K562 (cell line): ENCODE results near the gene SNX25. TPM values are rescaled to one million over a fixed set of nuclear protein-coding genes. Genes with fewer than 3 reads are reported as not detected.

Experiments used
- BMI1 ChIP-seq: fragments of 150-350 bp; IDR thresholded peaks from 2 replicates; pipeline ENCODE4 v1.6.1; 2014; ENCODE audit warnings: low read length
- CCNT2 ChIP-seq: IDR thresholded peaks from 2 replicates; pipeline ENCODE4 v1.6.1; 2011; ENCODE audit warnings: borderline replicate concordance, low read depth, mild to moderate bottlenecking, moderate library complexity, mixed read lengths, low read length; ENCODE audit not compliant: insufficient read length; ENCODE audit errors: extremely low read depth
- GMEB1 ChIP-seq: fragments of 250-450 bp; sonication (Bioruptor Pico); IDR thresholded peaks from 2 replicates; pipeline ENCODE4 v1.4.0; 2020; ENCODE audit warnings: mild to moderate bottlenecking
- HDAC2 ChIP-seq: fragments of 450-650 bp; IDR thresholded peaks from 2 replicates; pipeline ENCODE4 v1.6.1; 2016; ENCODE audit warnings: mild to moderate bottlenecking
- MCM5 ChIP-seq: fragments of 450-650 bp; IDR thresholded peaks from 2 replicates; pipeline ENCODE4 v1.6.1; 2016; ENCODE audit warnings: low read depth
- MTA3 ChIP-seq: fragments of 450-650 bp; formaldehyde crosslinking; IDR thresholded peaks from 2 replicates; pipeline ENCODE4 v1.6.1; 2017; ENCODE audit warnings: mild to moderate bottlenecking, borderline replicate concordance
- MYC ChIP-seq, 2 experiments: fragments of 250-450 bp in 1 of 2; sonication (Bioruptor Pico) in 1 of 2; IDR thresholded peaks; 2 replicates each; pipeline versions ENCODE4 v1.5.1 to v1.6.1; 2012 to 2021; ENCODE audit warnings: low read depth in 2 of 2, borderline replicate concordance in 1 of 2, improper control_type of control experiment in 1 of 2, low read length in 1 of 2, mild to moderate bottlenecking in 1 of 2, moderate library complexity in 1 of 2
- NR2C2 ChIP-seq, 2 experiments: fragments of 200-800 bp in 1 of 2; sonication (Bioruptor generic) in 1 of 2; sonication (generic) in 1 of 2; formaldehyde crosslinking in 1 of 2; IDR thresholded peaks; 2 replicates each; pipeline versions ENCODE4 v1.6.1 to v1.8.0; 2016 to 2022; ENCODE audit warnings: mild to moderate bottlenecking in 1 of 2, missing compliant biosample characterization in 1 of 2, missing genetic modification characterization in 1 of 2, missing genetic modification reagents in 1 of 2
- RB1 ChIP-seq: fragments of 450-650 bp; IDR thresholded peaks from 2 replicates; pipeline ENCODE4 v1.6.1; 2017; ENCODE audit warnings: low read depth, mild to moderate bottlenecking
- RNF2 ChIP-seq: sonication (generic); IDR thresholded peaks from 2 replicates; pipeline ENCODE4 v1.6.1; 2016
- SIN3B ChIP-seq: fragments of 450-650 bp; IDR thresholded peaks from 2 replicates; pipeline ENCODE4 v1.6.1; 2017; ENCODE audit warnings: low read depth, mild to moderate bottlenecking, moderate library complexity
- TAF1 ChIP-seq: IDR thresholded peaks from 2 replicates; pipeline ENCODE4 v1.6.1; 2011; ENCODE audit warnings: mild to moderate bottlenecking, low read length, moderate library complexity; ENCODE audit not compliant: insufficient read depth, control insufficient read depth, severe bottlenecking; ENCODE audit errors: extremely low read depth
- TEAD4 ChIP-seq, 2 experiments: sonication (generic) in 1 of 2; formaldehyde crosslinking in 1 of 2; IDR thresholded peaks; 2 replicates each; pipeline versions ENCODE4 v1.6.1 to v1.8.0; 2012 to 2022; ENCODE audit warnings: borderline replicate concordance in 1 of 2, inconsistent platforms in 1 of 2, low read length in 1 of 2, mild to moderate bottlenecking in 1 of 2, missing genetic modification reagents in 1 of 2
- TOE1 ChIP-seq, 2 experiments: fragments of 450-650 bp in 1 of 2; sonication (generic) in 1 of 2; formaldehyde crosslinking in 1 of 2; IDR thresholded peaks; 2 replicates each; pipeline versions ENCODE4 v1.7.1 to v1.8.0; 2016 to 2022; ENCODE audit warnings: borderline replicate concordance in 2 of 2, mild to moderate bottlenecking in 2 of 2, antibody characterized with exemption in 1 of 2, inconsistent platforms in 1 of 2, low read depth in 1 of 2, missing genetic modification reagents in 1 of 2, moderate library complexity in 1 of 2
- U2AF1 ChIP-seq: fragments of 200-400 bp; formaldehyde crosslinking; optimal IDR thresholded peaks from 2 replicates; pipeline ENCODE3; 2017; ENCODE audit warnings: mild to moderate bottlenecking, low read depth, low read length, moderate library complexity
- XRCC4 ChIP-seq: IDR thresholded peaks from one replicate; pipeline ENCODE4 v1.6.1; 2011; ENCODE audit not compliant: insufficient read depth, insufficient read length; ENCODE audit errors: extremely low read depth
- YY1 ChIP-seq, 3 experiments: IDR thresholded peaks; 2 replicates each; pipeline ENCODE4 v1.6.1; 2011; ENCODE audit warnings: low read length in 2 of 3, mild to moderate bottlenecking in 2 of 3, moderate library complexity in 2 of 3, borderline replicate concordance in 1 of 3, control low read depth in 1 of 3, low read depth in 1 of 3; ENCODE audit not compliant: insufficient read depth in 3 of 3, insufficient replicate concordance in 2 of 3, control insufficient read depth in 1 of 3, insufficient read length in 1 of 3; ENCODE audit errors: extremely low read depth in 1 of 3
- ZFP30 ChIP-seq: fragments of 250-450 bp; sonication (Bioruptor Pico); IDR thresholded peaks from 2 replicates; pipeline ENCODE4 v1.8.0; 2022; ENCODE audit warnings: moderate library complexity, mild to moderate bottlenecking, inconsistent platforms, borderline replicate concordance
- ZNF766 ChIP-seq: fragments of 200-800 bp; sonication (Bioruptor generic); conservative IDR thresholded peaks from 2 replicates; pipeline ENCODE4 v1.6.1; 2016; ENCODE audit warnings: missing genetic modification characterization, missing compliant biosample characterization
- ZSCAN29 ChIP-seq: fragments of 450-650 bp; IDR thresholded peaks from 2 replicates; pipeline ENCODE4 v1.6.1; 2017
- polyA plus RNA-seq, 8 experiments: library from polyadenylated mRNA; depleted of rRNA in 4 of 8; stranded (reverse) in 5 of 8; unstranded in 3 of 8; fragments of >200 nt; fragmentation: Nextera tagmentation in 2 of 8; fragmentation: Illumina TruSeq in 1 of 8; extraction: Ambion mirVana in 2 of 8; extraction: Trizol in 1 of 8; gene quantifications; 2 replicates each; pipeline versions ENCODE4 v1.2.1 to v1.2.3, GENCODE V29; 2011 to 2014; ENCODE audit warnings: inconsistent platforms in 1 of 8, missing spikeins in 1 of 8
- total RNA-seq, 7 experiments: library from RNA; depleted of rRNA in 6 of 7; stranded (reverse); fragments of >200 nt in 6 of 7; fragmentation: Illumina TruSeq in 2 of 7; extraction: Trizol in 2 of 7; gene quantifications; 2 replicates each; pipeline versions ENCODE4 v1.2.1 to v1.2.3, GENCODE V29; 2011 to 2021; ENCODE audit warnings: low replicate concordance in 1 of 7
- TF ChIP-seq, protein P1 (sequence below): sonication (generic); formaldehyde crosslinking; IDR thresholded peaks from 2 replicates; pipeline ENCODE4 v1.8.1; 2023; ENCODE audit warnings: mild to moderate bottlenecking, missing genetic modification reagents

SNX25 gene
- total and polyA plus RNA-seq, 9 of the 15 experiments (the other 6 are each of a cell fraction or from before 2014, with no cell fraction given): 2.5 to 23.4 (median 13.3) TPM

- peak; percentile 55; the same call in 1 of the 2 replicates for TF ChIP-seq MTA3
- TF ChIP-seq TOE1 (IDR thresholded peaks at IDR 0.05; ENCODE audit: borderline replicate concordance): no peak
- TF ChIP-seq TOE1 (CRISPR knock-in tag; IDR thresholded peaks at IDR 0.05; ENCODE audit: borderline replicate concordance, low read depth): no peak
- no peak for TF ChIP-seq HDAC2
- peak; percentile 52; the same call in 1 of the 2 replicates for TF ChIP-seq ZNF766
- TF ChIP-seq SIN3B: peak; percentile 53
- peak; percentile 78 for TF ChIP-seq TAF1
- no peak for TF ChIP-seq ZFP30 (CRISPR knock-in tag)
- peak; percentile 89 for TF ChIP-seq GMEB1
- TF ChIP-seq ZSCAN29: no peak
- peak; percentile 57 for TF ChIP-seq U2AF1
- peak; percentile 61 for TF ChIP-seq RB1
- TF ChIP-seq MYC (IDR thresholded peaks at IDR 0.05; ENCODE audit: low read depth, low read length): peak; percentile 75
- no peak for TF ChIP-seq MYC (CRISPR knock-in tag; IDR thresholded peaks at IDR 0.05; ENCODE audit: borderline replicate concordance, low read depth)
- no peak for TF ChIP-seq MCM5
- peak in 2 of 3 experiments; percentile 51 to 58 for TF ChIP-seq YY1 (IDR thresholded peaks at IDR 0.05; ENCODE audit: borderline replicate concordance in 1 of 3, control insufficient read depth in 1 of 3, extremely low read depth in 1 of 3, insufficient read depth in 3 of 3, insufficient read length in 1 of 3, insufficient replicate concordance in 2 of 3, low read depth in 1 of 3, low read length in 2 of 3)
- TF ChIP-seq XRCC4: no peak
- TF ChIP-seq, protein P1, sequence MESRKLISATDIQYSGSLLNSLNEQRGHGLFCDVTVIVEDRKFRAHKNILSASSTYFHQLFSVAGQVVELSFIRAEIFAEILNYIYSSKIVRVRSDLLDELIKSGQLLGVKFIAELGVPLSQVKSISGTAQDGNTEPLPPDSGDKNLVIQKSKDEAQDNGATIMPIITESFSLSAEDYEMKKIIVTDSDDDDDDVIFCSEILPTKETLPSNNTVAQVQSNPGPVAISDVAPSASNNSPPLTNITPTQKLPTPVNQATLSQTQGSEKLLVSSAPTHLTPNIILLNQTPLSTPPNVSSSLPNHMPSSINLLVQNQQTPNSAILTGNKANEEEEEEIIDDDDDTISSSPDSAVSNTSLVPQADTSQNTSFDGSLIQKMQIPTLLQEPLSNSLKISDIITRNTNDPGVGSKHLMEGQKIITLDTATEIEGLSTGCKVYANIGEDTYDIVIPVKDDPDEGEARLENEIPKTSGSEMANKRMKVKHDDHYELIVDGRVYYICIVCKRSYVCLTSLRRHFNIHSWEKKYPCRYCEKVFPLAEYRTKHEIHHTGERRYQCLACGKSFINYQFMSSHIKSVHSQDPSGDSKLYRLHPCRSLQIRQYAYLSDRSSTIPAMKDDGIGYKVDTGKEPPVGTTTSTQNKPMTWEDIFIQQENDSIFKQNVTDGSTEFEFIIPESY (CRISPR knock-in tag): peak; percentile 9
- peak; percentile 67 for TF ChIP-seq CCNT2
- TF ChIP-seq NR2C2 (CRISPR knock-in tag; IDR thresholded peaks at IDR 0.05): no peak
- TF ChIP-seq NR2C2 (tag; IDR thresholded peaks at IDR 0.05): peak; percentile 39; the same call in 1 of the 2 replicates
- TF ChIP-seq BMI1: peak; percentile 77
- no peak for TF ChIP-seq RNF2
- TF ChIP-seq TEAD4 (IDR thresholded peaks at IDR 0.05; ENCODE audit: low read length): peak; percentile 10; the same call in 1 of the 2 replicates
- TF ChIP-seq TEAD4 (CRISPR knock-in tag; IDR thresholded peaks at IDR 0.05; ENCODE audit: borderline replicate concordance): 0 out of 2 replicates have a peak, but pooled peaks have one; percentile 57
Observed at GRCh38 chr4:185203486-185204237, 5.7 kb upstream of the SNX25 start, which contains the start of gene CFAP97 (continued).
